Measurements from ENCODE around the gene PTH1R. TPM values are rescaled to one million over a fixed set of nuclear protein-coding genes. Genes with fewer than 3 reads are reported as not detected.

Gene PTH1R
- polyA plus RNA-seq, 1 of the 3 experiments (the other 2 are of a cell fraction): 0.07 TPM

GRCh38 chr3:46917257-46917656, 39.7 kb downstream of the PTH1R start:
- 81% methylated on average over 3 of the region's 3 CpGs for WGBS (ENCODE audit: low lambda C conversion rate)
- CTCF ChIA-PET: interaction anchor here (1.0 to 3.0 kb wide), 2 partner anchors 8 to 50 kb away, joined by 3 to 21 read pairs; no protein-coding TSS in a partner anchor
- Histone ChIP-seq H3K36me3 (replicated peaks in 1 of 2; ENCODE audit: control insufficient read depth in 1 of 2, insufficient read depth in 2 of 2, low read length in 1 of 2) (peaks cover 43 to 62% of the 10 kb centered on the region in 2 experiments), H3K9ac (no peak overlapping the region), H3K4me1 (ENCODE audit: control insufficient read depth in 1 of 2, insufficient read depth in 2 of 2, low read depth in 1 of 2, low read length in 1 of 2) (peaks cover 8 to 11% of the 10 kb centered on the region in 2 experiments), H3K4me3 (ENCODE audit: low read depth in 2 of 2, low read length in 1 of 2) (no peak overlapping the region), H2AFZ (ENCODE audit: low read depth) (no peak overlapping the region), H4K20me1 (ENCODE audit: insufficient read depth) (no peaks in the 10 kb centered on the region), H3K9me2 (no peaks in the 10 kb centered on the region), H3K9me3 (no peaks in the 10 kb centered on the region), H3K79me2 (ENCODE audit: insufficient read depth) (no peaks in the 10 kb centered on the region; the same call in none of the 2 replicates), H3K27me3 (ENCODE audit: insufficient read depth) (no peaks in the 10 kb centered on the region), H3F3A (replicated peaks; ENCODE audit: insufficient read depth) (peaks cover 17% of the 10 kb centered on the region), H3K27ac (ENCODE audit: low read depth in 2 of 2, low read length in 1 of 2) (no peak overlapping the region), H3K4me2 (no peak overlapping the region)
- POLR2A ChIA-PET: no interaction called here
- DNase-seq: no peak
- TF ChIP-seq SMC3 (IDR thresholded peaks at IDR 0.05; ENCODE audit: low read depth, low read length) (no peak), RCOR1 (IDR thresholded peaks at IDR 0.05; ENCODE audit: low read length) (no peak), TAF1 (IDR thresholded peaks at IDR 0.05; ENCODE audit: borderline replicate concordance, low read depth, low read length) (no peak), TEAD4 (IDR thresholded peaks at IDR 0.05; ENCODE audit: borderline replicate concordance, insufficient read depth) (no peak), TCF12 (IDR thresholded peaks at IDR 0.05) (no peak), MEF2A (IDR thresholded peaks at IDR 0.05; ENCODE audit: borderline replicate concordance, low read depth) (no peak), EZH2phosphoT487 (IDR thresholded peaks at IDR 0.05; ENCODE audit: borderline replicate concordance, low read depth) (no peak), REST (IDR thresholded peaks at IDR 0.05; ENCODE audit: low read depth, low read length) (no peak), JUND (IDR thresholded peaks at IDR 0.05) (no peak), FOXJ3 (CRISPR knock-in tag; IDR thresholded peaks at IDR 0.05) (no peak), RFX5 (IDR thresholded peaks at IDR 0.05; ENCODE audit: low read length) (no peak)
- TF ChIP-seq, protein P1, sequence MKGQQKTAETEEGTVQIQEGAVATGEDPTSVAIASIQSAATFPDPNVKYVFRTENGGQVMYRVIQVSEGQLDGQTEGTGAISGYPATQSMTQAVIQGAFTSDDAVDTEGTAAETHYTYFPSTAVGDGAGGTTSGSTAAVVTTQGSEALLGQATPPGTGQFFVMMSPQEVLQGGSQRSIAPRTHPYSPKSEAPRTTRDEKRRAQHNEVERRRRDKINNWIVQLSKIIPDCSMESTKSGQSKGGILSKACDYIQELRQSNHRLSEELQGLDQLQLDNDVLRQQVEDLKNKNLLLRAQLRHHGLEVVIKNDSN (IDR thresholded peaks at IDR 0.05; ENCODE audit: borderline replicate concordance, low read depth): no peak
- TF ChIP-seq, protein P2, sequence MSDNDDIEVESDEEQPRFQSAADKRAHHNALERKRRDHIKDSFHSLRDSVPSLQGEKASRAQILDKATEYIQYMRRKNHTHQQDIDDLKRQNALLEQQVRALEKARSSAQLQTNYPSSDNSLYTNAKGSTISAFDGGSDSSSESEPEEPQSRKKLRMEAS (IDR thresholded peaks at IDR 0.05; ENCODE audit: low read depth): no peak

DNA sequence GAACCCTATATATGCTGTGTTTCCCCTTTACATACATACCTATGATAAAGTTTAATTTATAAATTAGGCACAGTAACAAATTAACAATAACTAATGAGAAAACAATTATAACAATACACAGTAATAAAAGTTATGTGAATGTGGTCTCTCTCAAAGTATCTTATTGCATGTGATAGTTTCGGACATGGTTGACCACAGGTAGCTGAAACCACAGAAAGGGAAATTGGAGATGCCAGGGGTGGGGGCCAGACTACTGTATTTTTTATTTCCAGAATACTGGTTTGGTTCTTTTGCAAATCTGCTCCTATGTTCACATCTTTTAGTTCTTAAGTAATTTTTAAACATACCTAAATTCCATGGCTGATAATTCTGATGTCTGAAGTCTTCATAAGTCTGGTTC, 40.7 kb downstream of the PTH1R start:
- H3K27me3 ChIP-seq (ENCODE audit: insufficient read depth): no peaks in the 10 kb centered on the region
- H3K4me3 ChIP-seq (ENCODE audit: low read depth in 2 of 2, low read length in 1 of 2): no peak overlapping the region
- no peaks in the 10 kb centered on the region for H4K20me1 ChIP-seq (ENCODE audit: insufficient read depth)
- H3K36me3 ChIP-seq (replicated peaks in 1 of 2; ENCODE audit: control insufficient read depth in 1 of 2, insufficient read depth in 2 of 2, low read length in 1 of 2): peaks cover 53 to 69% of the 10 kb centered on the region in 2 experiments
- WGBS (ENCODE audit: low lambda C conversion rate): 100% methylated on average over 1 of the region's 1 CpG
- peaks cover 8 to 11% of the 10 kb centered on the region in 2 experiments for H3K4me1 ChIP-seq (ENCODE audit: control insufficient read depth in 1 of 2, insufficient read depth in 2 of 2, low read depth in 1 of 2, low read length in 1 of 2)
- H3K9me3 ChIP-seq: no peaks in the 10 kb centered on the region
- CTCF ChIA-PET: interaction anchor here (1.3 to 3.0 kb wide), 6 partner anchors 9 to 216 kb away, joined by 3 to 21 read pairs (median 7); no protein-coding TSS in a partner anchor
- no peak overlapping the region for H3K27ac ChIP-seq (ENCODE audit: low read depth in 2 of 2, low read length in 1 of 2)
- peaks cover 16% of the 10 kb centered on the region for H3F3A ChIP-seq (replicated peaks; ENCODE audit: insufficient read depth)
- no peak overlapping the region for H3K9ac ChIP-seq
- no peak overlapping the region for H3K4me2 ChIP-seq
- TF ChIP-seq MEF2A (IDR thresholded peaks at IDR 0.05; ENCODE audit: borderline replicate concordance, low read depth): no peak
- TF ChIP-seq REST (IDR thresholded peaks at IDR 0.05; ENCODE audit: low read depth, low read length): no peak
- TF ChIP-seq ELF1 (IDR thresholded peaks at IDR 0.05): no peak
- no peak for TF ChIP-seq EP300 (IDR thresholded peaks at IDR 0.05; ENCODE audit: borderline replicate concordance in 1 of 2, low read depth in 1 of 2, low read length in 1 of 2)
- no peaks in the 10 kb centered on the region; the same call in none of the 2 replicates for H3K79me2 ChIP-seq (ENCODE audit: insufficient read depth)
- no peak overlapping the region for H2AFZ ChIP-seq (ENCODE audit: low read depth)
- DNase-seq: no peak
- POLR2A ChIA-PET: no interaction called here
- no peaks in the 10 kb centered on the region for H3K9me2 ChIP-seq

All from SK-N-SH (cell line).